B cell (primary cell): ENCODE data around the gene PITPNM3. TPM values are rescaled to one million over a fixed set of nuclear protein-coding genes. Genes with fewer than 3 reads are reported as not detected.

ENCODE experiments used
- ATAC-seq: fragments of 200-7000 bp; cut with Tn5 transposase; one replicate; pipeline ENCODE4 v1.10.0; 2021; ENCODE audit warnings: low read depth, mild to moderate bottlenecking, moderate number of reproducible peaks, moderate library complexity
- CTCF ChIA-PET: fragments of 350-600 bp; sonication (Branson Sonifier 250); formaldehyde crosslinking; loops from one replicate; lab custom pipeline; 2021; ENCODE audit warnings: antibody characterized with exemption, inconsistent platforms; lab: Charles Lee
- POLR2A ChIA-PET: fragments of 350-600 bp; sonication (Branson Sonifier 250); formaldehyde crosslinking; loops from one replicate; lab custom pipeline; 2021; ENCODE audit warnings: antibody characterized with exemption; lab: Charles Lee
- DNase-seq: peaks from one replicate; pipeline ENCODE4 v3.0.0; 2013
- H2AFZ ChIP-seq: 2 replicates; pipeline ENCODE4 v1.6.1; 2012; ENCODE audit warnings: mild to moderate bottlenecking, low read depth, low read length; ENCODE audit not compliant: insufficient read depth, poor library complexity, severe bottlenecking
- H3K27ac ChIP-seq, 2 donors: 1 replicate in 1 of 2; 2 replicates in 1 of 2; pipeline ENCODE4 v1.5.1; 2012 to 2013; ENCODE audit warnings: low read length in 2 of 2, mild to moderate bottlenecking in 2 of 2, moderate library complexity in 1 of 2
- H3K27me3 ChIP-seq, 4 experiments: fragments of 200-600 bp in 1 of 4; sonication (generic) in 1 of 4; replicated peaks in 1 of 4; 1 replicate in 2 of 4; 2 replicates in 2 of 4; pipeline versions ENCODE4 v1.6.1 to v1.7.0; 2013 to 2016; ENCODE audit warnings: low read length in 3 of 4, mild to moderate bottlenecking in 2 of 4, mixed read lengths in 1 of 4, moderate library complexity in 1 of 4; ENCODE audit not compliant: insufficient read depth in 4 of 4, control insufficient read depth in 3 of 4; ENCODE audit errors: control extremely low read depth in 1 of 4
- H3K36me3 ChIP-seq, 2 experiments: replicated peaks in 1 of 2; 1 replicate in 1 of 2; 2 replicates in 1 of 2; pipeline versions ENCODE4 v1.6.1 to v1.7.1; 2013; ENCODE audit warnings: low read length in 1 of 2; ENCODE audit not compliant: insufficient read depth in 2 of 2, control insufficient read depth in 1 of 2; ENCODE audit errors: control extremely low read depth in 1 of 2, extremely low read depth in 1 of 2
- H3K4me1 ChIP-seq, 2 donors: fragments of 200-600 bp in 1 of 2; sonication (generic) in 1 of 2; 1 replicate in 1 of 2; 2 replicates in 1 of 2; pipeline versions ENCODE4 v1.5.1 to v1.6.1; 2013 to 2017; ENCODE audit warnings: low read length in 2 of 2; ENCODE audit not compliant: control insufficient read depth in 2 of 2, insufficient read depth in 2 of 2
- H3K4me2 ChIP-seq: replicated peaks from 2 replicates; pipeline ENCODE3; 2012; ENCODE audit warnings: mild to moderate bottlenecking, low read depth, low read length; ENCODE audit not compliant: poor library complexity, severe bottlenecking
- H3K4me3 ChIP-seq, 5 experiments: fragments of 200-600 bp in 1 of 5; sonication (generic) in 1 of 5; 1 replicate in 3 of 5; 2 replicates in 2 of 5; pipeline versions ENCODE4 v1.5.1 to v1.7.0; 2011 to 2016; ENCODE audit warnings: low read length in 4 of 5, mild to moderate bottlenecking in 4 of 5, low read depth in 2 of 5, control low read depth in 1 of 5, moderate library complexity in 1 of 5; ENCODE audit not compliant: insufficient read depth in 1 of 5; ENCODE audit errors: control extremely low read depth in 1 of 5, extremely low read depth in 1 of 5
- H3K79me2 ChIP-seq: fragments of 200-600 bp; sonication (generic); one replicate; pipeline ENCODE4 v1.6.0; 2016; ENCODE audit warnings: low read length; ENCODE audit not compliant: control insufficient read depth, insufficient read depth
- H3K9ac ChIP-seq: fragments of 200-600 bp; sonication (generic); 2 replicates; pipeline ENCODE4 v1.6.1; 2017; ENCODE audit warnings: mild to moderate bottlenecking, low read length, moderate library complexity
- H3K9me3 ChIP-seq, 3 donors: one replicate each; pipeline versions ENCODE4 v1.6.1 to v1.7.1; 2013; ENCODE audit warnings: low read length in 2 of 3; ENCODE audit not compliant: control insufficient read depth in 2 of 3, insufficient read depth in 1 of 3; ENCODE audit errors: control extremely low read depth in 1 of 3
- H4K20me1 ChIP-seq: 2 replicates; pipeline ENCODE4 v1.6.0; 2012; ENCODE audit warnings: mild to moderate bottlenecking, low read length; ENCODE audit not compliant: insufficient read depth, control insufficient read depth, poor library complexity, severe bottlenecking
- H3K27ac Mint-ChIP-seq: one replicate; pipeline ENCODE4 v1.8.0; 2021; ENCODE audit warnings: mixed read lengths
- H3K27me3 Mint-ChIP-seq: one replicate; pipeline ENCODE4 v1.8.0; 2021; ENCODE audit warnings: mixed read lengths
- H3K4me1 Mint-ChIP-seq: one replicate; pipeline ENCODE4 v1.8.0; 2021; ENCODE audit warnings: mixed read lengths
- H3K4me3 Mint-ChIP-seq: one replicate; pipeline ENCODE4 v1.8.0; 2021; ENCODE audit warnings: mixed read lengths
- H3K9me3 Mint-ChIP-seq: one replicate; pipeline ENCODE4 v1.8.0; 2022; ENCODE audit warnings: mixed read lengths; ENCODE audit not compliant: insufficient read depth
- CTCF ChIP-seq: fragments of 200-600 bp; IDR thresholded peaks from one replicate; pipeline ENCODE4 v1.8.0; 2022; ENCODE audit warnings: antibody characterized with exemption, mild to moderate bottlenecking
- EZH2 ChIP-seq: IDR thresholded peaks from 2 replicates; pipeline ENCODE4 v1.6.1; 2012; ENCODE audit warnings: borderline replicate concordance, low read depth, mild to moderate bottlenecking, moderate library complexity, low read length; ENCODE audit not compliant: insufficient read depth, poor library complexity, severe bottlenecking
- WGBS: methylation state at CpG from one replicate; pipeline ENCODE4 v1.1.5; 2013; ENCODE audit warnings: missing lambda C conversion rate; ENCODE audit not compliant: insufficient coverage; 5-methylcytosine and 5-hydroxymethylcytosine counted together
- intact Hi-C: fragments of 100-400 bp; cut with micrococcal nuclease; formaldehyde crosslinking; loops from one replicate; pipeline ENCODE4 v1.10.0; 2022
- polyA plus RNA-seq: library from polyadenylated mRNA; depleted of rRNA; stranded (reverse); fragments of >200 nt; gene quantifications from 2 replicates; pipeline ENCODE4 v1.2.3, GENCODE V29; 2012
- total RNA-seq, 2 donors: library from RNA; stranded (reverse); fragments of 120-200 nt in 1 of 2; gene quantifications; 1 replicate in 1 of 2; 2 replicates in 1 of 2; pipeline versions ENCODE4 v1.2.3 to v1.2.4, GENCODE V29; 2013 to 2022

The PITPNM3 gene
- total and polyA plus RNA-seq, 2 donors (not counting 1 experiment from before 2014, with no cell fraction given): 0.31 to 0.49 TPM

- no peaks in the 10 kb centered on the region for H3K79me2 ChIP-seq
- no peaks in the 10 kb centered on the region for H3K9me3 Mint-ChIP-seq
- H2AFZ ChIP-seq: no peak overlapping the region
- peaks cover 0 to 3% (median 0%) of the 10 kb centered on the region in 3 donors for H3K9me3 ChIP-seq
- no peak overlapping the region for H3K27ac ChIP-seq
- H3K4me1 Mint-ChIP-seq: no peaks in the 10 kb centered on the region
- H3K27ac Mint-ChIP-seq: no peak overlapping the region
- DNase-seq (no peak), ATAC-seq (no peak)
- H3K9ac ChIP-seq: no peak overlapping the region
- ChIA-PET POLR2A (no interaction called here), CTCF (no interaction called here)
- no peak overlapping the region for H3K4me2 ChIP-seq
- intact Hi-C loops: no loop called here
- no peak overlapping the region for H3K4me3 Mint-ChIP-seq
- no peaks in the 10 kb centered on the region for H3K36me3 ChIP-seq
- peaks cover 12% of the 10 kb centered on the region for H3K27me3 Mint-ChIP-seq
- no peak overlapping the region for H3K4me3 ChIP-seq
- H3K4me1 ChIP-seq: no peaks in the 10 kb centered on the region
- WGBS: 95% methylated on average over 23 of the region's 24 CpGs
- TF ChIP-seq CTCF: no peak
- H3K27me3 ChIP-seq: no peaks in the 10 kb centered on the region
- no peaks in the 10 kb centered on the region for H4K20me1 ChIP-seq
Observed at GRCh38 chr17:6463616-6464445, 92.5 kb downstream of the PITPNM3 start.

GRCh38 chr17:6462692-6463091 is 93.7 kb downstream of the PITPNM3 start:
- H3K27me3 Mint-ChIP-seq: peaks cover 9% of the 10 kb centered on the region
- intact Hi-C loops: no loop called here
- CTCF ChIA-PET: no interaction called here
- Histone ChIP-seq H3K36me3 (no peaks in the 10 kb centered on the region), H3K4me3 (no peak overlapping the region), H3K4me1 (no peaks in the 10 kb centered on the region), H3K27ac (no peak overlapping the region), H3K4me2 (no peak overlapping the region), H4K20me1 (no peaks in the 10 kb centered on the region), H3K9ac (no peak overlapping the region), H3K9me3 (no peaks in the 10 kb centered on the region), H3K27me3 (no peaks in the 10 kb centered on the region), H2AFZ (no peak overlapping the region), H3K79me2 (no peaks in the 10 kb centered on the region)
- no peaks in the 10 kb centered on the region for H3K4me1 Mint-ChIP-seq
- TF ChIP-seq CTCF (no peak), EZH2 (no peak)
- ATAC-seq: no peak
- H3K9me3 Mint-ChIP-seq: no peaks in the 10 kb centered on the region
- POLR2A ChIA-PET: interaction anchor here (0.5 kb wide), 1 partner anchor 1719 kb away, joined by 8 read pairs; no protein-coding TSS in a partner anchor
- H3K27ac Mint-ChIP-seq: no peak overlapping the region
- no peak for DNase-seq
- 86% methylated on average over 1 of the region's 2 CpGs for WGBS
- no peak overlapping the region for H3K4me3 Mint-ChIP-seq
